GM23338 (cell line): ENCODE results near the gene ST8SIA3. TPM values are rescaled to one million over a fixed set of nuclear protein-coding genes. Genes with fewer than 3 reads are reported as not detected.

ENCODE experiments used
- ATAC-seq: fragments of 200-7000 bp; cut with Tn5 transposase; 3 replicates; pipeline ENCODE4 v1.9.1; 2020
- DNase-seq: peaks from one replicate; pipeline ENCODE4 v3.0.0-alpha.2; 2015; ENCODE audit warnings: low spot score
- H2AFZ ChIP-seq: fragments of 200-600 bp; sonication (generic); 2 replicates; pipeline ENCODE4 v1.8.0; 2016; ENCODE audit warnings: antibody characterized with exemption, mild to moderate bottlenecking, moderate library complexity
- H3F3A ChIP-seq: fragments of 200-600 bp; sonication (generic); replicated peaks from 2 replicates; pipeline ENCODE4 v1.8.0; 2017; ENCODE audit warnings: antibody characterized with exemption, mixed run types, low read depth
- H3K27ac ChIP-seq: fragments of 200-600 bp; sonication (generic); 2 replicates; pipeline ENCODE4 v1.6.1; 2016; ENCODE audit warnings: low read depth
- H3K27me3 ChIP-seq: fragments of 200-600 bp; sonication (generic); 2 replicates; pipeline ENCODE4 v1.8.0; 2016; ENCODE audit warnings: mild to moderate bottlenecking, mixed run types, moderate library complexity; ENCODE audit not compliant: insufficient read depth
- H3K36me3 ChIP-seq: fragments of 200-600 bp; sonication (generic); 2 replicates; pipeline ENCODE4 v1.8.0; 2016; ENCODE audit warnings: mild to moderate bottlenecking; ENCODE audit not compliant: insufficient read depth
- H3K4me1 ChIP-seq: fragments of 200-600 bp; sonication (generic); 2 replicates; pipeline ENCODE4 v1.8.0; 2016; ENCODE audit warnings: mild to moderate bottlenecking, moderate library complexity; ENCODE audit not compliant: insufficient read depth
- H3K4me2 ChIP-seq: fragments of 200-600 bp; sonication (generic); 2 replicates; pipeline ENCODE4 v1.7.1; 2017; ENCODE audit warnings: mixed run types
- H3K4me3 ChIP-seq: fragments of 200-600 bp; sonication (generic); 2 replicates; pipeline ENCODE4 v1.6.1; 2016; ENCODE audit warnings: mixed run types
- H3K79me2 ChIP-seq: fragments of 200-600 bp; sonication (generic); replicated peaks from 2 replicates; pipeline ENCODE4 v1.8.0; 2017; ENCODE audit warnings: mild to moderate bottlenecking; ENCODE audit not compliant: insufficient read depth
- H3K9me2 ChIP-seq: fragments of 200-600 bp; sonication (generic); 2 replicates; pipeline ENCODE4 v1.8.0; 2017; ENCODE audit not compliant: insufficient read depth
- H4K20me1 ChIP-seq: fragments of 200-600 bp; sonication (generic); replicated peaks from 2 replicates; pipeline ENCODE4 v1.8.0; 2017; ENCODE audit warnings: mild to moderate bottlenecking; ENCODE audit not compliant: insufficient read depth
- H3K27ac Mint-ChIP-seq: 2 replicates; pipeline ENCODE4 v1.8.0; 2020; ENCODE audit warnings: inconsistent platforms, mild to moderate bottlenecking, moderate library complexity, mixed read lengths
- H3K27me3 Mint-ChIP-seq: 3 replicates; pipeline ENCODE4 v1.8.0; 2022; ENCODE audit warnings: low read depth, mild to moderate bottlenecking, moderate library complexity, mixed read lengths, inconsistent platforms; ENCODE audit not compliant: insufficient read depth, poor library complexity
- H3K36me3 Mint-ChIP-seq: 3 replicates; pipeline ENCODE4 v1.8.0; 2021; ENCODE audit warnings: low read depth, mild to moderate bottlenecking, inconsistent platforms, moderate library complexity, mixed read lengths
- H3K4me1 Mint-ChIP-seq: 3 replicates; pipeline ENCODE4 v1.8.0; 2020; ENCODE audit warnings: mild to moderate bottlenecking, inconsistent platforms, mixed read lengths
- H3K4me3 Mint-ChIP-seq: 3 replicates; pipeline ENCODE4 v1.8.0; 2021; ENCODE audit warnings: moderate library complexity, mild to moderate bottlenecking, inconsistent platforms, mixed read lengths
- H3K9me3 Mint-ChIP-seq: 3 replicates; pipeline ENCODE4 v1.8.0; 2020; ENCODE audit warnings: moderate library complexity, mild to moderate bottlenecking, inconsistent platforms, mixed read lengths
- EZH2 ChIP-seq: fragments of 200-600 bp; sonication (generic); IDR thresholded peaks from one replicate; pipeline ENCODE4 v1.8.0; 2017; ENCODE audit warnings: antibody characterized with exemption, mild to moderate bottlenecking, low read depth; ENCODE audit not compliant: unreplicated experiment
- JUNB ChIP-seq: IDR thresholded peaks from one replicate; pipeline ENCODE4 v1.6.1; 2016; ENCODE audit warnings: antibody characterized with exemption; ENCODE audit not compliant: unreplicated experiment
- NANOG ChIP-seq: IDR thresholded peaks from 2 replicates; pipeline ENCODE4 v1.6.1; 2016; ENCODE audit warnings: antibody characterized with exemption, borderline replicate concordance
- ZNF114 ChIP-seq: fragments of 250-450 bp; sonication (Bioruptor Pico); IDR thresholded peaks from 2 replicates; pipeline ENCODE4 v1.5.0; 2020; ENCODE audit warnings: mild to moderate bottlenecking, moderate library complexity
- polyA plus RNA-seq: library from polyadenylated mRNA; unstranded; fragments of >200 nt; fragmentation: Nextera tagmentation; extraction: Ambion mirVana; gene quantifications from 2 replicates; pipeline ENCODE4 v1.2.1, GENCODE V29; 2016
- total RNA-seq: library from RNA; depleted of rRNA; stranded (reverse); fragments of >200 nt; shearing (Covaris generic); gene quantifications from 2 replicates; pipeline ENCODE4 v1.2.3, GENCODE V29; 2014
- TF ChIP-seq, protein P1 (sequence below): IDR thresholded peaks from one replicate; pipeline ENCODE4 v1.6.1; 2018; ENCODE audit warnings: antibody characterized with exemption; ENCODE audit not compliant: unreplicated experiment
- TF ChIP-seq, protein P2 (sequence below), 2 experiments: fragments of 200-600 bp in 1 of 2; sonication (generic) in 1 of 2; conservative IDR thresholded peaks; 2 replicates each; pipeline versions ENCODE4 v1.5.1 to v1.6.1; 2016 to 2017; ENCODE audit warnings: antibody characterized with exemption in 2 of 2, low read depth in 2 of 2, mild to moderate bottlenecking in 2 of 2, moderate library complexity in 1 of 2
- TF ChIP-seq, protein P3 (sequence below): fragments of 250-450 bp; sonication (Bioruptor Pico); IDR thresholded peaks from 2 replicates; pipeline ENCODE4 v1.5.0; 2020; ENCODE audit warnings: mild to moderate bottlenecking, moderate library complexity

Gene ST8SIA3
- total and polyA plus RNA-seq, 2 experiments from 2014 or later = 1.3 to 2.2 TPM

DNA sequence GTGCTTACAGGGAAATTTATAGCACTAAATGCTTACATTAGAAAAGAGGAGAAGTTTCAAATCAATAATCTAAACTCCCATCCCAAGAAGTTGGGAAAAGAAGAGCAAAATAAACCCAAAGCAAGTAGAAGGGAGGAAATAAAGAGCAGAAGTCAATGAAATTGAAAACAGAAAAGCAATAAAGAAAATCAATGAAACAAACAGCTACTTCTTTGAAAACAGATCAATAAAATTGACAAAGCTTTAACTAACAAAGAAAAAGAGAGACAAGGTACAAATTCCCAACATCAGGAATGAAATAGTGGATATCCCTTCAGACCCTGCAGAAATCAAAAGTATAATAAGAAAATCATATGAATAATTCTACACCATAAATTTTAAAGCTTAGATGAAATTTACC lies 57.3 kb downstream of the ST8SIA3 start:
- TF ChIP-seq, protein P1, sequence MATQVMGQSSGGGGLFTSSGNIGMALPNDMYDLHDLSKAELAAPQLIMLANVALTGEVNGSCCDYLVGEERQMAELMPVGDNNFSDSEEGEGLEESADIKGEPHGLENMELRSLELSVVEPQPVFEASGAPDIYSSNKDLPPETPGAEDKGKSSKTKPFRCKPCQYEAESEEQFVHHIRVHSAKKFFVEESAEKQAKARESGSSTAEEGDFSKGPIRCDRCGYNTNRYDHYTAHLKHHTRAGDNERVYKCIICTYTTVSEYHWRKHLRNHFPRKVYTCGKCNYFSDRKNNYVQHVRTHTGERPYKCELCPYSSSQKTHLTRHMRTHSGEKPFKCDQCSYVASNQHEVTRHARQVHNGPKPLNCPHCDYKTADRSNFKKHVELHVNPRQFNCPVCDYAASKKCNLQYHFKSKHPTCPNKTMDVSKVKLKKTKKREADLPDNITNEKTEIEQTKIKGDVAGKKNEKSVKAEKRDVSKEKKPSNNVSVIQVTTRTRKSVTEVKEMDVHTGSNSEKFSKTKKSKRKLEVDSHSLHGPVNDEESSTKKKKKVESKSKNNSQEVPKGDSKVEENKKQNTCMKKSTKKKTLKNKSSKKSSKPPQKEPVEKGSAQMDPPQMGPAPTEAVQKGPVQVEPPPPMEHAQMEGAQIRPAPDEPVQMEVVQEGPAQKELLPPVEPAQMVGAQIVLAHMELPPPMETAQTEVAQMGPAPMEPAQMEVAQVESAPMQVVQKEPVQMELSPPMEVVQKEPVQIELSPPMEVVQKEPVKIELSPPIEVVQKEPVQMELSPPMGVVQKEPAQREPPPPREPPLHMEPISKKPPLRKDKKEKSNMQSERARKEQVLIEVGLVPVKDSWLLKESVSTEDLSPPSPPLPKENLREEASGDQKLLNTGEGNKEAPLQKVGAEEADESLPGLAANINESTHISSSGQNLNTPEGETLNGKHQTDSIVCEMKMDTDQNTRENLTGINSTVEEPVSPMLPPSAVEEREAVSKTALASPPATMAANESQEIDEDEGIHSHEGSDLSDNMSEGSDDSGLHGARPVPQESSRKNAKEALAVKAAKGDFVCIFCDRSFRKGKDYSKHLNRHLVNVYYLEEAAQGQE = no peak
- TF ChIP-seq, protein P2, sequence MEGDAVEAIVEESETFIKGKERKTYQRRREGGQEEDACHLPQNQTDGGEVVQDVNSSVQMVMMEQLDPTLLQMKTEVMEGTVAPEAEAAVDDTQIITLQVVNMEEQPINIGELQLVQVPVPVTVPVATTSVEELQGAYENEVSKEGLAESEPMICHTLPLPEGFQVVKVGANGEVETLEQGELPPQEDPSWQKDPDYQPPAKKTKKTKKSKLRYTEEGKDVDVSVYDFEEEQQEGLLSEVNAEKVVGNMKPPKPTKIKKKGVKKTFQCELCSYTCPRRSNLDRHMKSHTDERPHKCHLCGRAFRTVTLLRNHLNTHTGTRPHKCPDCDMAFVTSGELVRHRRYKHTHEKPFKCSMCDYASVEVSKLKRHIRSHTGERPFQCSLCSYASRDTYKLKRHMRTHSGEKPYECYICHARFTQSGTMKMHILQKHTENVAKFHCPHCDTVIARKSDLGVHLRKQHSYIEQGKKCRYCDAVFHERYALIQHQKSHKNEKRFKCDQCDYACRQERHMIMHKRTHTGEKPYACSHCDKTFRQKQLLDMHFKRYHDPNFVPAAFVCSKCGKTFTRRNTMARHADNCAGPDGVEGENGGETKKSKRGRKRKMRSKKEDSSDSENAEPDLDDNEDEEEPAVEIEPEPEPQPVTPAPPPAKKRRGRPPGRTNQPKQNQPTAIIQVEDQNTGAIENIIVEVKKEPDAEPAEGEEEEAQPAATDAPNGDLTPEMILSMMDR (conservative IDR thresholded peaks at IDR 0.05; ENCODE audit: low read depth in 2 of 2) = no peak
- TF ChIP-seq NANOG (no peak), JUNB (no peak)
- H3K27ac Mint-ChIP-seq = no peak overlapping the region
- Histone ChIP-seq H2AFZ (no peak overlapping the region), H3K4me1 (no peaks in the 10 kb centered on the region), H3K27ac (no peak overlapping the region), H3K27me3 (no peaks in the 10 kb centered on the region), H3K9me2 (no peaks in the 10 kb centered on the region), H3K36me3 (no peaks in the 10 kb centered on the region), H3F3A (no peaks in the 10 kb centered on the region), H3K4me3 (no peak overlapping the region), H3K4me2 (no peak overlapping the region), H4K20me1 (no peaks in the 10 kb centered on the region), H3K79me2 (no peaks in the 10 kb centered on the region)
- H3K9me3 Mint-ChIP-seq = no peaks in the 10 kb centered on the region
- H3K4me1 Mint-ChIP-seq = no peaks in the 10 kb centered on the region
- DNase-seq (no peak), ATAC-seq (no peak)
- no peak overlapping the region for H3K4me3 Mint-ChIP-seq
- no peaks in the 10 kb centered on the region for H3K36me3 Mint-ChIP-seq
- H3K27me3 Mint-ChIP-seq = no peaks in the 10 kb centered on the region

DNA sequence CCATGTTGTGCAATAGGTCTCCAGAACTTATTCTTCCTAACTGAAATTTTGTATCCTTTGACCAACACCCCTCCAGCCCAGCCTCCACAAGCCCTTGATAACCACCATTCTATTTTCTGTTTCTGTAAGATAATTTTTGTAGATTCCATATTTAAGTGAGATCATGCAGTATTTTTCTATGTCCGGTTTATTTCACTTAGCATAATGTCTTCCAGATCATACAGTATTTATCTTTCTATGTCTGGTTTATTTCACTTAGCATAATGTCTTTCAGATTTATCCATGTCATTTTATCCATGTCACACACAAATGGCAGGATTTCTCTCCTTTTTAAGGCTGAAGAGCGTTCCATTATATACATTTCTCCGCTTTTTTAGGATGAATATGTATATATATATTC lies 58.4 kb downstream of the ST8SIA3 start:
- Histone ChIP-seq H3K4me1 (no peaks in the 10 kb centered on the region), H3K27me3 (no peaks in the 10 kb centered on the region), H3K9me2 (no peaks in the 10 kb centered on the region), H2AFZ (no peak overlapping the region), H3F3A (no peaks in the 10 kb centered on the region), H3K27ac (no peak overlapping the region), H4K20me1 (no peaks in the 10 kb centered on the region), H3K36me3 (no peaks in the 10 kb centered on the region), H3K79me2 (no peaks in the 10 kb centered on the region), H3K4me3 (no peak overlapping the region), H3K4me2 (no peak overlapping the region)
- Mint-ChIP-seq H3K36me3 (no peaks in the 10 kb centered on the region), H3K27ac (no peak overlapping the region), H3K4me3 (no peak overlapping the region), H3K4me1 (no peaks in the 10 kb centered on the region), H3K9me3 (no peaks in the 10 kb centered on the region), H3K27me3 (no peaks in the 10 kb centered on the region)
- ATAC-seq (no peak), DNase-seq (no peak)
- no peak for TF ChIP-seq ZNF114 (CRISPR knock-in tag)
- TF ChIP-seq, protein P3, sequence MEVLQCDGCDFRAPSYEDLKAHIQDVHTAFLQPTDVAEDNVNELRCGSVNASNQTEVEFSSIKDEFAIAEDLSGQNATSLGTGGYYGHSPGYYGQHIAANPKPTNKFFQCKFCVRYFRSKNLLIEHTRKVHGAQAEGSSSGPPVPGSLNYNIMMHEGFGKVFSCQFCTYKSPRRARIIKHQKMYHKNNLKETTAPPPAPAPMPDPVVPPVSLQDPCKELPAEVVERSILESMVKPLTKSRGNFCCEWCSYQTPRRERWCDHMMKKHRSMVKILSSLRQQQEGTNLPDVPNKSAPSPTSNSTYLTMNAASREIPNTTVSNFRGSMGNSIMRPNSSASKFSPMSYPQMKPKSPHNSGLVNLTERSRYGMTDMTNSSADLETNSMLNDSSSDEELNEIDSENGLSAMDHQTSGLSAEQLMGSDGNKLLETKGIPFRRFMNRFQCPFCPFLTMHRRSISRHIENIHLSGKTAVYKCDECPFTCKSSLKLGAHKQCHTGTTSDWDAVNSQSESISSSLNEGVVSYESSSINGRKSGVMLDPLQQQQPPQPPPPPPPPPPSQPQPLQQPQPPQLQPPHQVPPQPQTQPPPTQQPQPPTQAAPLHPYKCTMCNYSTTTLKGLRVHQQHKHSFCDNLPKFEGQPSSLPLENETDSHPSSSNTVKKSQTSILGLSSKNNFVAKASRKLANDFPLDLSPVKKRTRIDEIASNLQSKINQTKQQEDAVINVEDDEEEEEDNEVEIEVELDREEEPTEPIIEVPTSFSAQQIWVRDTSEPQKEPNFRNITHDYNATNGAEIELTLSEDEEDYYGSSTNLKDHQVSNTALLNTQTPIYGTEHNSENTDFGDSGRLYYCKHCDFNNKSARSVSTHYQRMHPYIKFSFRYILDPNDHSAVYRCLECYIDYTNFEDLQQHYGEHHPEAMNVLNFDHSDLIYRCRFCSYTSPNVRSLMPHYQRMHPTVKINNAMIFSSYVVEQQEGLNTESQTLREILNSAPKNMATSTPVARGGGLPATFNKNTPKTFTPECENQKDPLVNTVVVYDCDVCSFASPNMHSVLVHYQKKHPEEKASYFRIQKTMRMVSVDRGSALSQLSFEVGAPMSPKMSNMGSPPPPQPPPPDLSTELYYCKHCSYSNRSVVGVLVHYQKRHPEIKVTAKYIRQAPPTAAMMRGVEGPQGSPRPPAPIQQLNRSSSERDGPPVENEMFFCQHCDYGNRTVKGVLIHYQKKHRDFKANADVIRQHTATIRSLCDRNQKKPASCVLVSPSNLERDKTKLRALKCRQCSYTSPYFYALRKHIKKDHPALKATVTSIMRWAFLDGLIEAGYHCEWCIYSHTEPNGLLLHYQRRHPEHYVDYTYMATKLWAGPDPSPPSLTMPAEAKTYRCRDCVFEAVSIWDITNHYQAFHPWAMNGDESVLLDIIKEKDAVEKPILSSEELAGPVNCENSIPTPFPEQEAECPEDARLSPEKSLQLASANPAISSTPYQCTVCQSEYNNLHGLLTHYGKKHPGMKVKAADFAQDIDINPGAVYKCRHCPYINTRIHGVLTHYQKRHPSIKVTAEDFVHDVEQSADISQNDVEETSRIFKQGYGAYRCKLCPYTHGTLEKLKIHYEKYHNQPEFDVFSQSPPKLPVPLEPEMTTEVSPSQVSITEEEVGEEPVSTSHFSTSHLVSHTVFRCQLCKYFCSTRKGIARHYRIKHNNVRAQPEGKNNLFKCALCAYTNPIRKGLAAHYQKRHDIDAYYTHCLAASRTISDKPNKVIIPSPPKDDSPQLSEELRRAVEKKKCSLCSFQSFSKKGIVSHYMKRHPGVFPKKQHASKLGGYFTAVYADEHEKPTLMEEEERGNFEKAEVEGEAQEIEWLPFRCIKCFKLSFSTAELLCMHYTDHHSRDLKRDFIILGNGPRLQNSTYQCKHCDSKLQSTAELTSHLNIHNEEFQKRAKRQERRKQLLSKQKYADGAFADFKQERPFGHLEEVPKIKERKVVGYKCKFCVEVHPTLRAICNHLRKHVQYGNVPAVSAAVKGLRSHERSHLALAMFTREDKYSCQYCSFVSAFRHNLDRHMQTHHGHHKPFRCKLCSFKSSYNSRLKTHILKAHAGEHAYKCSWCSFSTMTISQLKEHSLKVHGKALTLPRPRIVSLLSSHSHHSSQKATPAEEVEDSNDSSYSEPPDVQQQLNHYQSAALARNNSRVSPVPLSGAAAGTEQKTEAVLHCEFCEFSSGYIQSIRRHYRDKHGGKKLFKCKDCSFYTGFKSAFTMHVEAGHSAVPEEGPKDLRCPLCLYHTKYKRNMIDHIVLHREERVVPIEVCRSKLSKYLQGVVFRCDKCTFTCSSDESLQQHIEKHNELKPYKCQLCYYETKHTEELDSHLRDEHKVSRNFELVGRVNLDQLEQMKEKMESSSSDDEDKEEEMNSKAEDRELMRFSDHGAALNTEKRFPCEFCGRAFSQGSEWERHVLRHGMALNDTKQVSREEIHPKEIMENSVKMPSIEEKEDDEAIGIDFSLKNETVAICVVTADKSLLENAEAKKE (CRISPR knock-in tag) = no peak
- TF ChIP-seq EZH2 = no peak
- TF ChIP-seq, protein P2 (conservative IDR thresholded peaks at IDR 0.05; ENCODE audit: low read depth in 2 of 2) = no peak
